Measurements from ENCODE around the gene MAD1L1.

MAD1L1 gene

GRCh38 chr7:2141651-2142050 is 91.1 kb downstream of the MAD1L1 start:
- 95% methylated on average over 14 of the region's 14 CpGs for WGBS
- peaks cover 29% of the 10 kb centered on the region for H3K36me3 ChIP-seq (ENCODE audit: insufficient read depth, low read length)

DNA sequence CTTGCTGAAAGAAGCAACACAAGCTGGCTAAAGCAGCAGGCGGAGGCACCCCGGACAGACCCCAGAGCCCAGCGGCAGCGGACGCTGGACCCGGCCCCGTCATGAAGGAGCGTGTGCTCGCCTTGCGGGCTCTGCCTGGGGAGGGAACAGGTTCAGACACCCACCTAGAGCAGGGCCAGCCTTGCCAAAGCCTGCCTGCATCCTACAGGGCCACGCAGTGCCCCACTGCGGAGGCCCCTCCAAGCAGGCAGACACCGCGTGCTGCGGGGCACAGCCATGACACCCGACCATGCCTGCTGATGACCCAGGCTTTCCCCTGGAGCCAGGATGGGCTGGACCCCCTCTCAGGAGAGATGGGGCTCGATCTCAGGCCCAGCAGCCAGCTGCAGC is 91.7 kb downstream of the MAD1L1 start:
- Histone ChIP-seq H3K27me3 (ENCODE audit: insufficient read depth, low read length) (no peaks in the 10 kb centered on the region), H3K9me3 (ENCODE audit: insufficient read depth, low read depth, low read length) (no peaks in the 10 kb centered on the region), H3K4me3 (ENCODE audit: low read length) (no peak overlapping the region), H3K27ac (ENCODE audit: low read depth, low read length) (no peak overlapping the region), H3K4me1 (ENCODE audit: insufficient read depth, low read length) (no peaks in the 10 kb centered on the region), H3K9ac (ENCODE audit: low read depth, low read length) (peak overlapping the region; percentile 41; the same call in 1 of the 2 replicates), H3K36me3 (ENCODE audit: insufficient read depth, low read length) (peaks cover 29% of the 10 kb centered on the region)
- 94% methylated on average over 17 of the region's 17 CpGs for WGBS

More at GRCh38 chr7:2141651-2142050, 91.1 kb downstream of the MAD1L1 start:
- Histone ChIP-seq H3K4me3 (ENCODE audit: low read length) (no peak overlapping the region), H3K27me3 (ENCODE audit: insufficient read depth, low read length) (no peaks in the 10 kb centered on the region), H3K4me1 (ENCODE audit: insufficient read depth, low read length) (no peaks in the 10 kb centered on the region), H3K9me3 (ENCODE audit: insufficient read depth, low read depth, low read length) (no peaks in the 10 kb centered on the region), H3K9ac (ENCODE audit: low read depth, low read length) (no peak overlapping the region), H3K27ac (ENCODE audit: low read depth, low read length) (no peak overlapping the region)

DNA sequence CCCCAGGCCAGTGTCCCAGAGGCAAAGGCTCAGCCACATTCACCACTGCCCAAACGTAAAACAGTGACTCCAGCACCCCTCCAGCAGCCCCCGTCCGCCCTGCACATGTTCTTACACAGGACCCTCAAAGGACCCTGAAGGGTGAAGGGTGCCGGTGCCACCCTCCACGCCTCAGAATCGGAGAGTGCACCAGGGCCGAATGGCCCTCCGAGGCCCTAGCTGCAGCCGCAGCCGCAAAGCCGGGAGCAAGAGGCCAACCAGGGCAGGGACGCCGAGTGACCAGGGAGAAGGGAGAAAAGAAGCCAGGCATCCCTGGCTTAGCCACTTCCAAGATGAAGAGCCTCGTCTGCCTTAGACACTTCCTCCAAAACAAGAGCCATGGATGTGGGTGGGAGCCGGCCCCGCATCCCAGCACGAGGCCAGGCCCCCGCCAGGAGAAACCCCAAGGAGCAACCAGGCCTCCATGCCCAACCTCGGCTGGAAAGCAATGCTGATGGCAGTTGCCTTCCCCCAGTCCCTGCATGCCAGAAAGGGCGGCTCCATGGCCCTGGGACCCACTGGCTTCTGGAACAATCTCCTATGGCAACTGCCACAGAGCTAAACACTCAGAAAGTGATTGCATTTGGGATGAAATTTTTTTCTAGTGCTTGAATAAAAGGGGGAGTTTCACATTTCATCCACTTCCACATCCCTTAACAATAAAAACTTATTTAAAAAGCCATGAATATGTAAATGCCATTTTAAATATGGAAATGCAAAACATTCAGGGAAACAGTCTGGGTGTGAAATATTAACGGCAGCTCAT is 92.3 kb downstream of the MAD1L1 start:
- Histone ChIP-seq H3K27ac (ENCODE audit: low read depth, low read length) (no peak overlapping the region), H3K4me1 (ENCODE audit: insufficient read depth, low read length) (no peaks in the 10 kb centered on the region), H3K9ac (ENCODE audit: low read depth, low read length) (no peak overlapping the region), H3K36me3 (ENCODE audit: insufficient read depth, low read length) (peaks cover 29% of the 10 kb centered on the region), H3K27me3 (ENCODE audit: insufficient read depth, low read length) (no peaks in the 10 kb centered on the region), H3K9me3 (ENCODE audit: insufficient read depth, low read depth, low read length) (no peaks in the 10 kb centered on the region), H3K4me3 (ENCODE audit: low read length) (no peak overlapping the region)
- 90% methylated on average over 21 of the region's 21 CpGs for WGBS

GRCh38 chr7:2139004-2139699 is 93.6 kb downstream of the MAD1L1 start:
- 93% methylated on average over 20 of the region's 20 CpGs for WGBS
- H3K36me3 ChIP-seq (ENCODE audit: insufficient read depth, low read length), result peaks cover 31% of the 10 kb centered on the region
- no peak overlapping the region for H3K27ac ChIP-seq (ENCODE audit: low read depth, low read length)
- H3K27me3 ChIP-seq (ENCODE audit: insufficient read depth, low read length), result no peaks in the 10 kb centered on the region
- peak overlapping the region; percentile 36; the same call in 1 of the 2 replicates for H3K9ac ChIP-seq (ENCODE audit: low read depth, low read length)
- no peaks in the 10 kb centered on the region for H3K4me1 ChIP-seq (ENCODE audit: insufficient read depth, low read length)
- no peaks in the 10 kb centered on the region for H3K9me3 ChIP-seq (ENCODE audit: insufficient read depth, low read depth, low read length)
- H3K4me3 ChIP-seq (ENCODE audit: low read length), result no peak overlapping the region

GRCh38 chr7:2138146-2138765 is 94.5 kb downstream of the MAD1L1 start:
- H3K4me3 ChIP-seq (ENCODE audit: low read length), result no peak overlapping the region
- 95% methylated on average over 16 of the region's 17 CpGs for WGBS
- H3K9me3 ChIP-seq (ENCODE audit: insufficient read depth, low read depth, low read length), result no peaks in the 10 kb centered on the region
- H3K36me3 ChIP-seq (ENCODE audit: insufficient read depth, low read length), result peaks cover 28% of the 10 kb centered on the region
- H3K9ac ChIP-seq (ENCODE audit: low read depth, low read length), result no peak overlapping the region
- H3K4me1 ChIP-seq (ENCODE audit: insufficient read depth, low read length), result no peaks in the 10 kb centered on the region
- no peaks in the 10 kb centered on the region for H3K27me3 ChIP-seq (ENCODE audit: insufficient read depth, low read length)
- no peak overlapping the region for H3K27ac ChIP-seq (ENCODE audit: low read depth, low read length)

DNA sequence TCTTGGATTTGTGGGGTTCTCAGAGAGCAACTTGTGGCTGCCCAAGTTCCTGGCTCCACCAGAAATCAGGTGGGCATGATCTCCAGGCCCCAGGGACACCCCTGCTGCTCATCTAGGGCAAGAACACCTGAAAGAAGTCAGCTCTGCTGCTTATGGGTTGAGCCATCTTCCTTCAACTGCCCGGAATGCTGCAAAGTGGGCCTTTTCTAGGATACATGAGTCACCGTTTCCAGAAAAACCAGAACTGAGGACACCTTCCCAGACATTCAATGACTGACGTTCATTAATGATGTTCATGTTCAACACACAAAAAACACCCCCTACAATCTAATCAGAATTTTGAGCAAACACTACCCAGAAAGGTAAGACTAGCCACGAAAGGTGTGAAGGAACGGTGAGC is 98.0 kb downstream of the MAD1L1 start:
- Histone ChIP-seq H3K4me1 (ENCODE audit: insufficient read depth, low read length) (no peaks in the 10 kb centered on the region), H3K9ac (ENCODE audit: low read depth, low read length) (no peak overlapping the region), H3K27me3 (ENCODE audit: insufficient read depth, low read length) (no peaks in the 10 kb centered on the region), H3K4me3 (ENCODE audit: low read length) (no peak overlapping the region), H3K9me3 (ENCODE audit: insufficient read depth, low read depth, low read length) (no peaks in the 10 kb centered on the region), H3K36me3 (ENCODE audit: insufficient read depth, low read length) (peaks cover 32% of the 10 kb centered on the region), H3K27ac (ENCODE audit: low read depth, low read length) (no peak overlapping the region)
- WGBS, result 97% methylated on average over 5 of the region's 5 CpGs

DNA sequence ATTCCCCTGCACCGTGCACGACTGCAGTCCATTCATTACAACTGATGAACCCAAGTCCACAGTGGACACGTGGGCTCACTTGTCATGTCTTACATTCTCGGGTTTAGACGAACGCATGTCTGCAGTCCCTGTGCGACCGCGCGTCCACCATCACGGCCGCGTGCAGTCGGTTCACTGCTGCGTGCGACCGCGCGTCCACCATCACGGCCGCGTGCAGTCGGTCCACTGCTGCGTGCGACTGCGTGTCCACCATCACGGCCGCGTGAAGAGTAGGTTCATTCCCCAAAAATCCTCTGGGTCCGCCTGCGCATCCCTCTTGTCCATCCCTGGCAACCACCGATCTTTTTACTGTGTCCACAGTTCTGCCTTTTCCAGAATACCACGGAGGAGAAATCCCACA is 100.5 kb downstream of the MAD1L1 start:
- no peak overlapping the region for H3K4me3 ChIP-seq (ENCODE audit: low read length)
- no peaks in the 10 kb centered on the region for H3K4me1 ChIP-seq (ENCODE audit: insufficient read depth, low read length)
- no peak overlapping the region for H3K9ac ChIP-seq (ENCODE audit: low read depth, low read length)
- no peak overlapping the region for H3K27ac ChIP-seq (ENCODE audit: low read depth, low read length)
- no peaks in the 10 kb centered on the region for H3K27me3 ChIP-seq (ENCODE audit: insufficient read depth, low read length)
- H3K9me3 ChIP-seq (ENCODE audit: insufficient read depth, low read depth, low read length), result no peaks in the 10 kb centered on the region
- 93% methylated on average over 33 of the region's 33 CpGs for WGBS
- peaks cover 35% of the 10 kb centered on the region for H3K36me3 ChIP-seq (ENCODE audit: insufficient read depth, low read length)

DNA sequence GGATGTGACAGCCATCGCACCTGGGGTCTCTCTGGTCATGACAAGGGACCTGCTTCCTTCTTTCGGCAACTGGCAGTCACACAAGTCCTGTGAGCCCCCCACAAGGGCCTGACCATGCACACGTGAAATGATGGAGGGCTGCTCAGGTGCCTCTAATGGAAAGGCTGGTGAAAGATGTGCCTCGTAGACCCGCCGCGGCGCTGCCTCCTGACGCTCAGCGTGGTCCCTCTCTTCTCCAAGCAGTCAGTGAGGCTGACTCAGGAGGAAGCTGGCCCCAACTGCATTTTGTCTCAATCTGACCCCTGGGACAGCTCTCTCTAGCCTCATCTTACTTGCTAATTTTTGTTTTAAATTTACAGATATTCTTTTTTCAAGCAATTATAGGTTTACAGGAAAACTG is 100.9 kb downstream of the MAD1L1 start:
- Histone ChIP-seq H3K27ac (ENCODE audit: low read depth, low read length) (no peak overlapping the region), H3K9me3 (ENCODE audit: insufficient read depth, low read depth, low read length) (no peaks in the 10 kb centered on the region), H3K27me3 (ENCODE audit: insufficient read depth, low read length) (no peaks in the 10 kb centered on the region), H3K4me1 (ENCODE audit: insufficient read depth, low read length) (no peaks in the 10 kb centered on the region), H3K4me3 (ENCODE audit: low read length) (no peak overlapping the region), H3K9ac (ENCODE audit: low read depth, low read length) (no peak overlapping the region), H3K36me3 (ENCODE audit: insufficient read depth, low read length) (peaks cover 35% of the 10 kb centered on the region)
- 91% methylated on average over 10 of the region's 10 CpGs for WGBS

DNA sequence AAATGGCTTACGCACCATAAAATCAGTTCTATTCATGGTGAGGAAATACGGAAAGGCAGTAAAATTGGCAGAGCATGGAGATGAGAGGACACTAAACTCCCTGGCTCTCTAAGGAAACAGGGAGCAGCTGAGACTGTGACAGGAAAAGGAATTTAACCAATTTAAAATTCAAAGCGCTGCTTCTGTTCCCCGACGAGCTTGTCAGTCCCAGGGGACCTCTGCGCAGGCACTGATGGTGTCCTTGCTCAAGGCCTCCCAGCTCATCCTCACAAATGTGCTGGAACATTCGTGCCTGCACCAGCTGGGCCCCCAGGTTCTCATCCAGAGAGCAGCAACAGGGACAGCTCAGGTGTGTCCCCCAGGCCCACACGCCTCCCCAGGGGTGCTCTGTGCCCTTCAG is 101.4 kb downstream of the MAD1L1 start:
- Histone ChIP-seq H3K36me3 (ENCODE audit: insufficient read depth, low read length) (peaks cover 32% of the 10 kb centered on the region), H3K9ac (ENCODE audit: low read depth, low read length) (no peak overlapping the region), H3K9me3 (ENCODE audit: insufficient read depth, low read depth, low read length) (no peaks in the 10 kb centered on the region), H3K4me3 (ENCODE audit: low read length) (no peak overlapping the region), H3K4me1 (ENCODE audit: insufficient read depth, low read length) (no peaks in the 10 kb centered on the region), H3K27ac (ENCODE audit: low read depth, low read length) (no peak overlapping the region), H3K27me3 (ENCODE audit: insufficient read depth, low read length) (no peaks in the 10 kb centered on the region)
- 91% methylated on average over 8 of the region's 8 CpGs for WGBS

- Histone ChIP-seq H3K9ac (ENCODE audit: low read depth, low read length) (no peak overlapping the region), H3K4me1 (ENCODE audit: insufficient read depth, low read length) (no peaks in the 10 kb centered on the region), H3K9me3 (ENCODE audit: insufficient read depth, low read depth, low read length) (no peaks in the 10 kb centered on the region), H3K27ac (ENCODE audit: low read depth, low read length) (no peak overlapping the region), H3K27me3 (ENCODE audit: insufficient read depth, low read length) (no peaks in the 10 kb centered on the region), H3K4me3 (ENCODE audit: low read length) (no peak overlapping the region), H3K36me3 (ENCODE audit: insufficient read depth, low read length) (peaks cover 26% of the 10 kb centered on the region)
- WGBS, result 96% methylated on average over 7 of the region's 7 CpGs
Observed at GRCh38 chr7:2130096-2130375, 102.7 kb downstream of the MAD1L1 start.

DNA sequence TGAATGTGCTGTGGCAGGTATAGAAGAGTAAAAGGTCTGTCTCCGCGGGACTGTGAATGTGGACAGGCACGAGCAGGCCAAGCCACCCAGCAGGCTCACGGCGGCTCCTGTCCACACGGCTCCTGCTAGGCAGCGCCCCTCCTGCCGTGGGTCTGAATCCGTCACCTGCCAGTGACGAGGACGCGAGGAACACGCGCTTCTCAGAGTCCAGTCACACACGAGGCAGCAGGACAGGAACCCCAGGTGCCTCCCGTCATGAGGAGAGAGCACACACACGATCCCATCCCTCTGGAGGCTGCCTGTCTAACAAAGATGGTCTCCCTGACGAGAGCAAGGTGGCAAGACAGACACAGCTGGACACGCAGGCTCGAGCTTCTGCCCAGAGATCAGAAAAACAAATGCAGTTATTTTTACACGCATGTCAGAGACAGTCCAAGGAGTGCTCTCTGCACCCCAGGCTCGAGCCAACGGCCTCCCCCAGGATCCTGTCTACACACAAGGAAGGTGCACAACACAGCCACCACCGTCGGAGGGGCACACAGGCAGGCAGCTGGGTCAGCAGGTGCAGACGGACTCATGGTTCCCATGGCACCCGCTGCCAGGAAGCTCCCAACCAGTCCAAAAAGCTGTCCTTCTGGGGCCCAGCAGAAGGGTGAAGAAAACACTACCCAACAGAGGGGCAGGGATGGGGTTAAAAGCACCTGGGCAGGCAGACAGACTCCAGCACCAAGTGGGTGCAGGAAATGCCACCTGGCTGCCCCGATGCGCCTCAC is 103.2 kb downstream of the MAD1L1 start:
- no peak overlapping the region for H3K9ac ChIP-seq (ENCODE audit: low read depth, low read length)
- no peaks in the 10 kb centered on the region for H3K9me3 ChIP-seq (ENCODE audit: insufficient read depth, low read depth, low read length)
- H3K36me3 ChIP-seq (ENCODE audit: insufficient read depth, low read length), result peaks cover 22% of the 10 kb centered on the region
- WGBS, result 95% methylated on average over 29 of the region's 29 CpGs
- H3K27ac ChIP-seq (ENCODE audit: low read depth, low read length), result no peak overlapping the region
- no peaks in the 10 kb centered on the region for H3K4me1 ChIP-seq (ENCODE audit: insufficient read depth, low read length)
- H3K27me3 ChIP-seq (ENCODE audit: insufficient read depth, low read length), result no peaks in the 10 kb centered on the region
- no peak overlapping the region for H3K4me3 ChIP-seq (ENCODE audit: low read length)

All from HUES64 (cell line).